HepG2 (cell line): ENCODE measurements around the gene COG4. TPM values are rescaled to one million over a fixed set of nuclear protein-coding genes. Genes with fewer than 3 reads are reported as not detected.

ENCODE experiments used
- DZIP1 ChIP-seq: sonication (generic); formaldehyde crosslinking; IDR thresholded peaks from 2 replicates; pipeline ENCODE4 v1.5.0; 2020; ENCODE audit warnings: mild to moderate bottlenecking, missing genetic modification reagents
- HNRNPH1 ChIP-seq: fragments of 200-400 bp; formaldehyde crosslinking; optimal IDR thresholded peaks from 2 replicates; pipeline ENCODE3; 2017; ENCODE audit warnings: mild to moderate bottlenecking, low read depth, low read length
- KLF15 ChIP-seq: sonication (generic); formaldehyde crosslinking; IDR thresholded peaks from 2 replicates; pipeline ENCODE4 v1.8.1; 2023; ENCODE audit warnings: borderline replicate concordance, mild to moderate bottlenecking, inconsistent platforms, missing genetic modification reagents, mixed read lengths
- MED1 ChIP-seq: sonication (generic); formaldehyde crosslinking; IDR thresholded peaks from 2 replicates; pipeline ENCODE4 v1.4.0; 2020; ENCODE audit warnings: missing genetic modification reagents
- MLLT10 ChIP-seq: sonication (generic); formaldehyde crosslinking; IDR thresholded peaks from 2 replicates; pipeline ENCODE4 v1.4.0; 2020; ENCODE audit warnings: missing genetic modification reagents
- SOX13 ChIP-seq, 3 experiments: fragments of 450-650 bp in 1 of 3; sonication (generic) in 1 of 3; formaldehyde crosslinking in 1 of 3; IDR thresholded peaks in 2 of 3; conservative IDR thresholded peaks in 1 of 3; 2 replicates each; pipeline versions ENCODE4 v1.5.0 to v1.6.1; 2016 to 2020; ENCODE audit warnings: antibody characterized with exemption in 1 of 3, mild to moderate bottlenecking in 1 of 3, missing compliant biosample characterization in 1 of 3, missing genetic modification reagents in 1 of 3, moderate library complexity in 1 of 3
- SRSF1 ChIP-seq: fragments of 200-400 bp; formaldehyde crosslinking; optimal IDR thresholded peaks from 2 replicates; pipeline ENCODE3; 2017; ENCODE audit warnings: mild to moderate bottlenecking, low read depth, low read length, moderate library complexity
- ZBED4 ChIP-seq: sonication (generic); formaldehyde crosslinking; IDR thresholded peaks from 2 replicates; pipeline ENCODE4 v1.4.0; 2020; ENCODE audit warnings: missing genetic modification reagents, borderline replicate concordance
- ZFP90 ChIP-seq: sonication (generic); formaldehyde crosslinking; IDR thresholded peaks from 2 replicates; pipeline ENCODE4 v1.8.0; 2022; ENCODE audit warnings: missing genetic modification reagents, mild to moderate bottlenecking, inconsistent platforms, borderline replicate concordance
- ZNF180 ChIP-seq: sonication (generic); formaldehyde crosslinking; IDR thresholded peaks from 2 replicates; pipeline ENCODE4 v1.4.0; 2020; ENCODE audit warnings: low read depth, missing genetic modification reagents, borderline replicate concordance
- ZNF256 ChIP-seq: sonication (generic); formaldehyde crosslinking; conservative IDR thresholded peaks from 2 replicates; pipeline ENCODE4 v1.4.0; 2020; ENCODE audit warnings: missing genetic modification reagents
- ZNF274 ChIP-seq: sonication (generic); formaldehyde crosslinking; IDR thresholded peaks from 2 replicates; pipeline ENCODE4 v1.5.1; 2020; ENCODE audit warnings: mild to moderate bottlenecking, missing genetic modification reagents
- ZNF605 ChIP-seq: sonication (generic); formaldehyde crosslinking; IDR thresholded peaks from 2 replicates; pipeline ENCODE4 v1.8.0; 2022; ENCODE audit warnings: mild to moderate bottlenecking, missing genetic modification reagents
- ZNF616 ChIP-seq: sonication (generic); formaldehyde crosslinking; IDR thresholded peaks from 2 replicates; pipeline ENCODE4 v1.5.0; 2020; ENCODE audit warnings: low read depth, mild to moderate bottlenecking, missing genetic modification reagents
- ZNF709 ChIP-seq: sonication (generic); formaldehyde crosslinking; IDR thresholded peaks from 2 replicates; pipeline ENCODE4 v1.5.0; 2020; ENCODE audit warnings: mild to moderate bottlenecking, missing genetic modification reagents
- ZNF747 ChIP-seq: sonication (generic); formaldehyde crosslinking; IDR thresholded peaks from 2 replicates; pipeline ENCODE4 v1.8.1; 2023; ENCODE audit warnings: missing genetic modification reagents, mild to moderate bottlenecking, borderline replicate concordance
- ZNF781 ChIP-seq: sonication (generic); formaldehyde crosslinking; IDR thresholded peaks from 2 replicates; pipeline ENCODE4 v1.5.1; 2020; ENCODE audit warnings: borderline replicate concordance, mild to moderate bottlenecking, missing genetic modification reagents; ENCODE audit errors: not compliant biosample characterization
- ZNF788 ChIP-seq: sonication (generic); formaldehyde crosslinking; IDR thresholded peaks from 2 replicates; pipeline ENCODE4 v1.5.0; 2020; ENCODE audit warnings: mild to moderate bottlenecking, missing genetic modification reagents, borderline replicate concordance
- ZNF879 ChIP-seq: sonication (generic); formaldehyde crosslinking; IDR thresholded peaks from 2 replicates; pipeline ENCODE4 v1.8.1; 2023; ENCODE audit warnings: missing genetic modification reagents
- polyA plus RNA-seq, 8 experiments: library from polyadenylated mRNA; depleted of rRNA in 3 of 8; stranded (reverse) in 7 of 8; unstranded in 1 of 8; fragments of >200 nt; fragmentation: Illumina TruSeq in 4 of 8; extraction: Trizol in 4 of 8; gene quantifications; 2 replicates each; pipeline versions ENCODE4 v1.2.1 to v1.2.3, GENCODE V29; 2011 to 2016; ENCODE audit warnings: low read depth in 4 of 8, missing spikeins in 1 of 8, mixed read lengths in 1 of 8; ENCODE audit not compliant: insufficient read depth in 1 of 8
- total RNA-seq, 5 experiments: library from RNA; depleted of rRNA; stranded (reverse); fragments of >200 nt; fragmentation: Illumina TruSeq; extraction: Trizol; gene quantifications; 2 replicates each; pipeline ENCODE4 v1.2.3, GENCODE V29; 2016; ENCODE audit warnings: low read depth in 1 of 5
- TF ChIP-seq, protein P1 (sequence below): sonication (generic); formaldehyde crosslinking; conservative IDR thresholded peaks from 2 replicates; pipeline ENCODE4 v1.8.0; 2022; ENCODE audit warnings: low read depth, missing genetic modification reagents

COG4 gene
- total and polyA plus RNA-seq, 2 of the 13 experiments (the other 11 are each of a cell fraction or from before 2014, with no cell fraction given) = 51.1 to 73.8 TPM

- TF ChIP-seq ZNF788 (CRISPR knock-in tag) (peak; percentile 77; the same call in 1 of the 2 replicates), SRSF1 (peak; percentile 94), ZNF747 (CRISPR knock-in tag) (no peak; the same call in 1 of the 2 replicates), MLLT10 (CRISPR knock-in tag) (0 out of 2 replicates have a peak, but pooled peaks have one; percentile 55), KLF15 (peak; percentile 91; the same call in 1 of the 2 replicates), DZIP1 (peak; percentile 85), ZNF616 (CRISPR knock-in tag) (no peak), ZNF180 (CRISPR knock-in tag) (peak; percentile 97), ZNF879 (CRISPR knock-in tag) (no peak), ZNF605 (peak; percentile 94), ZNF709 (peak; percentile 90; the same call in 1 of the 2 replicates), ZFP90 (CRISPR knock-in tag) (peak; percentile 94), ZNF256 (CRISPR knock-in tag) (peak; percentile 97), HNRNPH1 (no peak), ZNF781 (CRISPR knock-in tag) (no peak), SOX13 (IDR thresholded peaks at IDR 0.05) (no peak), SOX13 (CRISPR knock-in tag; conservative IDR thresholded peaks at IDR 0.05 in 1 of 2, IDR thresholded peaks at IDR 0.05 in 1 of 2) (0 out of 4 replicates have a peak, but pooled peaks of 1 of the 2 experiments have one; percentile 11), ZBED4 (CRISPR knock-in tag) (peak; percentile 32; the same call in 1 of the 2 replicates), MED1 (CRISPR knock-in tag) (peak; percentile 83), ZNF274 (CRISPR knock-in tag) (peak; percentile 80; the same call in 1 of the 2 replicates)
- TF ChIP-seq, protein P1, sequence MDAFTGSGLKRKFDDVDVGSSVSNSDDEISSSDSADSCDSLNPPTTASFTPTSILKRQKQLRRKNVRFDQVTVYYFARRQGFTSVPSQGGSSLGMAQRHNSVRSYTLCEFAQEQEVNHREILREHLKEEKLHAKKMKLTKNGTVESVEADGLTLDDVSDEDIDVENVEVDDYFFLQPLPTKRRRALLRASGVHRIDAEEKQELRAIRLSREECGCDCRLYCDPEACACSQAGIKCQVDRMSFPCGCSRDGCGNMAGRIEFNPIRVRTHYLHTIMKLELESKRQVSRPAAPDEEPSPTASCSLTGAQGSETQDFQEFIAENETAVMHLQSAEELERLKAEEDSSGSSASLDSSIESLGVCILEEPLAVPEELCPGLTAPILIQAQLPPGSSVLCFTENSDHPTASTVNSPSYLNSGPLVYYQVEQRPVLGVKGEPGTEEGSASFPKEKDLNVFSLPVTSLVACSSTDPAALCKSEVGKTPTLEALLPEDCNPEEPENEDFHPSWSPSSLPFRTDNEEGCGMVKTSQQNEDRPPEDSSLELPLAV (CRISPR knock-in tag) = no peak
Measured at GRCh38 chr16:70454222-70455034, 68.9 kb downstream of the COG4 start, which contains the start of gene FCSK (continued).
